Stimulated activated effector memory CD8-positive, alpha-beta T cell treated with anti-CD3 and anti-CD28 coated beads, Interleukin-12 subunit alpha, Interleukin-12 subunit beta, amount 100 ng/mL, for 72 hours (primary cell): ENCODE data around the gene QRFP.

Experiments used
- ATAC-seq: fragments of 150-1000 bp; cut with Tn5 transposase; 2 replicates; pipeline ENCODE4 v1.10.0; 2021
- DNase-seq, 2 donors: peaks; one replicate each; pipeline ENCODE4 v3.0.0; 2021 to 2022; ENCODE audit warnings: low spot score in 2 of 2
- H3K27ac Mint-ChIP-seq: one replicate; pipeline ENCODE4 v1.8.0; 2022; ENCODE audit warnings: mild to moderate bottlenecking, mixed read lengths
- H3K36me3 Mint-ChIP-seq: one replicate; pipeline ENCODE4 v1.8.0; 2022; ENCODE audit warnings: mild to moderate bottlenecking, mixed read lengths
- H3K4me1 Mint-ChIP-seq: one replicate; pipeline ENCODE4 v1.8.0; 2022; ENCODE audit warnings: mixed read lengths
- H3K4me3 Mint-ChIP-seq: one replicate; pipeline ENCODE4 v1.8.0; 2022; ENCODE audit warnings: mild to moderate bottlenecking, mixed read lengths
- H3K9me3 Mint-ChIP-seq: one replicate; pipeline ENCODE4 v1.8.0; 2022; ENCODE audit warnings: mixed read lengths

Gene QRFP

DNA sequence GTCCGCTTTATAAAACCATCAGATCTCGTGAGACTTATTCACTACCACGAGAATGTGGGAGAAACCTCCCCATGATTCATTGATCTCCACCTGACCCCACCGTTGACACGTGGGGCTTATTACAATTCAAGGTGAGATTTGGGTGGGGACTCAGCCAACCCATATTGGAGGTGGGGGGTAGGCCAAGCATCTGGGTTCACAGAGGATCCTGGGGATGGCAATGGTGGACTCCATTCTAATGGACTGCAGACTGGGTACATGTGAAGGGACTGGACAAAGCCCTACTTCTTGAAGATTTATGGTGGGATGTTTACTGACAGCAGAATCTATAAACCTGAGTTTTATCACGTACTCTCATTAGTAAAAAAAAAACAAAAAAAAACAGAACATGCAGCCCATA lies 15.1 kb downstream of the QRFP start:
- Mint-ChIP-seq H3K4me1 (no peaks in the 10 kb centered on the region), H3K4me3 (no peak overlapping the region), H3K36me3 (peaks cover 65% of the 10 kb centered on the region), H3K9me3 (no peaks in the 10 kb centered on the region), H3K27ac (no peak overlapping the region)
- ATAC-seq (no peak), DNase-seq (no peak)

DNA sequence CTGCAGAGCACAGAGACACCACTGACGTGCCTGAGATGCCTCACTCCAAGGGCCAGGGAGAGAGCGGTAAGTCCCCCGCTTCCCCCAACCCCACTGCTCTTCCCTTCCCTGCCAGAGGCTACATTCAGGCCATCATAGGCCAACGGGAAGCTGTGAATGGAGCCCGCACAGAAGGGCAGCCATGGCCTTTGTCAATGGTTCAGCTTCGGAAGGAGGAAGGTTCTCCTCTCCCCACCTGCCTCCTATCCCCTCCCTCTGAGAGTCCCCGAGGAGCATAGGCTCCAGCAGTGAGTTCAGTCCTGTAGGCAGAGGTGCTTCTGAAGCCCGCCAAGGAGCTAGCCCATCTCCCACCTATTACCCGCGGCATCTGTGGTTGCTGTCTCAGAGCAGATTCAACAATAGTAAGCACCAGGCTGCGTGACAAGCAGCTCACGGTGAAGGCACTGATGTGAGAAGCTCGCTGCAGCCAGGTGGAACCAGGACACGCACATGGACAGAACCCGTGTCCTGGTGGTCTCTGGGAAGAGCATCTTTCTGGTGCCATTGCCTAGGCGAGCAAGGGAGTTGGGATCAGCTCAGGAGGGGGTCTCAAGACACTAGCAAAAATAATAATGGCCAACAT lies 15.9 kb downstream of the QRFP start:
- no peak for ATAC-seq
- H3K4me3 Mint-ChIP-seq, result no peak overlapping the region
- H3K9me3 Mint-ChIP-seq, result no peaks in the 10 kb centered on the region
- peak overlapping the region; percentile 10 for H3K27ac Mint-ChIP-seq
- H3K36me3 Mint-ChIP-seq, result peaks cover 66% of the 10 kb centered on the region
- DNase-seq, result no peak
- H3K4me1 Mint-ChIP-seq, result no peaks in the 10 kb centered on the region

DNA sequence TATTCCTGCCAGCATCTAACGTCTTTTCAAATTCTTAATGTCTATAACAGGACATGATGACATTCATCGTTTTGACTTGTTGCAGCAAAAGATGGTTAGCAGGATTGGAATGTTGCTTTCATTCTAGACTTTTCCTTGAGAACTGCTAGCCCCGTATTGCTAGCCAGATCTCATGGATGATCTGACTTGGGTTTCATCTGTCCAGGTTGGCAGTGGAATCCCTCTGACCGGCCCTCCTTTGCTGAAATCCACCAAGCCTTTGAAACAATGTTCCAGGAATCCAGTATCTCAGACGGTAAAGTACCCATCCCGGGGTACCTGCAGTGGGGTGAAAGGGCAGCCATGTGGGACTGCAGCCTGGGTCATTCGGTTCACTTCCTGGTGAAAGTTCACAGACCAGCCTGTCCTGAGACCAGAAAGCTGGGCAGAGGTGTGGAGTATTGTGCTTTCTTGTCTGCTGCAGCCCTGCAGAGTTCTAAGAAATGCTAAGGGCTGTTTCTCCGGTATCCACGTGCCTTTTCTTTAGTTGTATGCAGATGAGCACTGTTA lies 16.7 kb downstream of the QRFP start:
- ATAC-seq, result no peak
- Mint-ChIP-seq H3K27ac (no peak overlapping the region), H3K4me1 (no peaks in the 10 kb centered on the region), H3K9me3 (no peaks in the 10 kb centered on the region), H3K4me3 (no peak overlapping the region), H3K36me3 (peaks cover 65% of the 10 kb centered on the region)
- no peak for DNase-seq

DNA sequence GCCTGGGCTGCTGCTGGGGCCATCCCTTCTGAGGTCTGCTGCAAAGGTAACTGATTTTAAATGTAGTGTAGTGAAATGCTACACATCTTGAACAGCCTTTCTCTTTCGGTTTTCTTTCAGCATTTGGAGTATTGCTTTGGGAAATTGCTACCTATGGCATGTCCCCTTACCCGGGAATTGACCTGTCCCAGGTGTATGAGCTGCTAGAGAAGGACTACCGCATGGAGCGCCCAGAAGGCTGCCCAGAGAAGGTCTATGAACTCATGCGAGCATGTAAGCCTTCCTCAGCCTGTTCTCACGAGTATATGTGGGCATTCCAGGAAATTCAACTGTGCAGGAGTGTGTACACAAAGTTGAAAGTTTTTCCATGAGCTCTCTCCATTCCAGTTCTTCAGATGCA lies 18.3 kb downstream of the QRFP start:
- H3K27ac Mint-ChIP-seq, result no peak overlapping the region
- peaks cover 73% of the 10 kb centered on the region for H3K36me3 Mint-ChIP-seq
- H3K4me1 Mint-ChIP-seq, result no peaks in the 10 kb centered on the region
- DNase-seq (no peak), ATAC-seq (no peak)
- no peaks in the 10 kb centered on the region for H3K9me3 Mint-ChIP-seq
- no peak overlapping the region for H3K4me3 Mint-ChIP-seq

DNA sequence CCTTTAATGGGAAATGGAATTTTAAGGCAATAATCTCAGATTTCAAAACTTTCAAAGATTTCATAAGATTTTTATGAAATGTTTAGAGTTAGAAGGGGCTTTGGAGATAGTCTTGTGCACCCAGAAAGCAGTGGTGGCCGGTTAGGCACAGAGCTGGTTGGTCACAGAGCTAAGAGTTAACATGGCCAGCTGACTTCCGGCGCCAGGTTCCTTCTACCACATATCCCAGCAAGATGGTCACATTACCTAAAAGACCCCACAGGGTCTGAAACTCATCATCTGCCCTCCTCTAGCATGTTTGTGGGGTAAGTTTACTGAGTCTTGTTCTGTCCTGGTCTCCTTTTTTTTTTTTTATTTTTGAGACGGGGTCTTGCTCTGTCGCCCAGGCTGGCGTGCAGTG lies 19.3 kb downstream of the QRFP start:
- no peak for DNase-seq
- peaks cover 81% of the 10 kb centered on the region for H3K36me3 Mint-ChIP-seq
- no peak overlapping the region for H3K4me3 Mint-ChIP-seq
- H3K9me3 Mint-ChIP-seq, result no peaks in the 10 kb centered on the region
- no peak overlapping the region for H3K27ac Mint-ChIP-seq
- ATAC-seq, result no peak
- H3K4me1 Mint-ChIP-seq, result no peaks in the 10 kb centered on the region

GRCh38 chr9:130874783-130875182 lies 21.8 kb downstream of the QRFP start:
- H3K36me3 Mint-ChIP-seq, result peaks cover 74% of the 10 kb centered on the region
- H3K4me1 Mint-ChIP-seq, result no peaks in the 10 kb centered on the region
- no peaks in the 10 kb centered on the region for H3K9me3 Mint-ChIP-seq
- H3K27ac Mint-ChIP-seq, result no peak overlapping the region
- DNase-seq (no peak), ATAC-seq (no peak)
- H3K4me3 Mint-ChIP-seq, result no peak overlapping the region

DNA sequence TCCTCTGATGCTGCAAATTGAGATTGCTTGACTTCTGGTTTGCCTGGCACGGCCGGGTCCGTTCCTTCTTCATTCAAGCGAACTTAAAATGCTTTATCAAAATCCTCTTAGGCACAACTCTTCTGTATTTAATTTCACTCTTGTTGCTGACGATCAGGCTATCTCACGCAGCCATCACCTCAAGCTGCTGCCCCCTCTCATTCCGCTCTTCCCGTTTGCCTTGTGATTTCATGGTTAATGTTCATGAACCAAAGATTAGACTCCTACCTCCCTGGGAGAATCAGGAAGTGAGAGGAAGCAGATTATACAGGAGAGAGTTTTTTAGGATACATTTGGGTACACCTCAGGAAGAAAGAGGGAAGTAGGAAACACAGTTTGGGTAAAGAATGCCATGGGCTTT lies 22.6 kb downstream of the QRFP start:
- ATAC-seq (no peak), DNase-seq (no peak)
- Mint-ChIP-seq H3K36me3 (peaks cover 67% of the 10 kb centered on the region), H3K4me1 (no peaks in the 10 kb centered on the region), H3K9me3 (no peaks in the 10 kb centered on the region), H3K4me3 (no peak overlapping the region), H3K27ac (no peak overlapping the region)

DNA sequence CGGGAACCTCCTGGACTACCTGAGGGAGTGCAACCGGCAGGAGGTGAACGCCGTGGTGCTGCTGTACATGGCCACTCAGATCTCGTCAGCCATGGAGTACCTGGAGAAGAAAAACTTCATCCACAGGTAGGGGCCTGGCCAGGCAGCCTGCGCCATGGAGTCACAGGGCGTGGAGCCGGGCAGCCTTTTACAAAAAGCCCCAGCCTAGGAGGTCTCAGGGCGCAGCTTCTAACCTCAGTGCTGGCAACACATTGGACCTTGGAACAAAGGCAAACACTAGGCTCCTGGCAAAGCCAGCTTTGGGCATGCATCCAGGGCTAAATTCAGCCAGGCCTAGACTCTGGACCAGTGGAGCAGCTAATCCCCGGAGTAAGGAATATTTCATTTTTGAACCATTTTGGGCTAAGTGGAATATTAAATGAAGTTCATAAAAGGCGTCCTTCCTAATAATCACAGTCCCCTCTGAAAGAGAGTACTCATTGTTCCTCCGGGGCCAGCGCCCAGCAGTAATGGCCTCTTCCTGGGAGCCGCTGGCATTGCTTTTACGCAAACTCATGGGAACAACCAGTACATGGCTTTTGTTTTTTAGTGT lies 23.6 kb downstream of the QRFP start:
- Mint-ChIP-seq H3K4me3 (no peak overlapping the region), H3K4me1 (no peaks in the 10 kb centered on the region), H3K9me3 (no peaks in the 10 kb centered on the region), H3K36me3 (peaks cover 58% of the 10 kb centered on the region), H3K27ac (no peak overlapping the region)
- ATAC-seq, result no peak
- no peak for DNase-seq

- no peak overlapping the region for H3K27ac Mint-ChIP-seq
- peaks cover 58% of the 10 kb centered on the region for H3K36me3 Mint-ChIP-seq
- no peak overlapping the region for H3K4me3 Mint-ChIP-seq
Observed at GRCh38 chr9:130872508-130872907, 24.1 kb downstream of the QRFP start.

GRCh38 chr9:130872093-130872492 lies 24.5 kb downstream of the QRFP start:
- H3K36me3 Mint-ChIP-seq, result peaks cover 57% of the 10 kb centered on the region
- no peak overlapping the region for H3K4me3 Mint-ChIP-seq
- H3K27ac Mint-ChIP-seq, result peak overlapping the region; percentile 14

More at GRCh38 chr9:130872508-130872907, 24.1 kb downstream of the QRFP start:
- Mint-ChIP-seq H3K4me1 (no peaks in the 10 kb centered on the region), H3K9me3 (no peaks in the 10 kb centered on the region)
- no peak for ATAC-seq
- DNase-seq, result no peak

GRCh38 chr9:130871395-130872062 lies 25.1 kb downstream of the QRFP start:
- Mint-ChIP-seq H3K36me3 (peaks cover 53% of the 10 kb centered on the region), H3K27ac (peak overlapping the region; percentile 14), H3K4me1 (peaks cover under 1% of the 10 kb centered on the region), H3K4me3 (no peak overlapping the region), H3K9me3 (no peaks in the 10 kb centered on the region)
- no peak for DNase-seq
- ATAC-seq, result peak; percentile 57

More at GRCh38 chr9:130872093-130872492, 24.5 kb downstream of the QRFP start:
- H3K9me3 Mint-ChIP-seq, result no peaks in the 10 kb centered on the region
- no peaks in the 10 kb centered on the region for H3K4me1 Mint-ChIP-seq
- no peak for ATAC-seq
- DNase-seq, result no peak

- H3K36me3 Mint-ChIP-seq, result peaks cover 47% of the 10 kb centered on the region
- H3K9me3 Mint-ChIP-seq, result no peaks in the 10 kb centered on the region
- H3K27ac Mint-ChIP-seq, result peak overlapping the region; percentile 14
- DNase-seq (no peak), ATAC-seq (peak; percentile 55)
- no peak overlapping the region for H3K4me3 Mint-ChIP-seq
- peaks cover 6% of the 10 kb centered on the region for H3K4me1 Mint-ChIP-seq
Observed at GRCh38 chr9:130870491-130871381, 25.9 kb downstream of the QRFP start.

GRCh38 chr9:130869250-130869649 lies 27.4 kb downstream of the QRFP start:
- H3K36me3 Mint-ChIP-seq, result peaks cover 43% of the 10 kb centered on the region
- H3K4me3 Mint-ChIP-seq, result no peak overlapping the region
- H3K4me1 Mint-ChIP-seq, result peaks cover 6% of the 10 kb centered on the region

GRCh38 chr9:130868230-130868629 lies 28.4 kb downstream of the QRFP start:
- Mint-ChIP-seq H3K4me3 (no peak overlapping the region), H3K4me1 (peaks cover 8% of the 10 kb centered on the region), H3K36me3 (peaks cover 33% of the 10 kb centered on the region), H3K9me3 (no peaks in the 10 kb centered on the region), H3K27ac (no peak overlapping the region)
- DNase-seq (no peak), ATAC-seq (no peak)

More at GRCh38 chr9:130869250-130869649, 27.4 kb downstream of the QRFP start:
- Mint-ChIP-seq H3K9me3 (no peaks in the 10 kb centered on the region), H3K27ac (no peak overlapping the region)
- DNase-seq (no peak), ATAC-seq (no peak)

- H3K27ac Mint-ChIP-seq, result no peak overlapping the region
- no peak for ATAC-seq
- peaks cover 11% of the 10 kb centered on the region for H3K4me1 Mint-ChIP-seq
- H3K36me3 Mint-ChIP-seq, result peaks cover 27% of the 10 kb centered on the region
- no peak for DNase-seq
- no peaks in the 10 kb centered on the region for H3K9me3 Mint-ChIP-seq
- no peak overlapping the region for H3K4me3 Mint-ChIP-seq
Observed at GRCh38 chr9:130867556-130867955, 29.1 kb downstream of the QRFP start.
